ENCODE results near the gene SSBP3.
"Not testable (repeated sequence)": the region's sequence is repeated elsewhere in the genome, so short reads cannot be mapped to it uniquely, and the experiment has no call there.

SSBP3 gene

DNA sequence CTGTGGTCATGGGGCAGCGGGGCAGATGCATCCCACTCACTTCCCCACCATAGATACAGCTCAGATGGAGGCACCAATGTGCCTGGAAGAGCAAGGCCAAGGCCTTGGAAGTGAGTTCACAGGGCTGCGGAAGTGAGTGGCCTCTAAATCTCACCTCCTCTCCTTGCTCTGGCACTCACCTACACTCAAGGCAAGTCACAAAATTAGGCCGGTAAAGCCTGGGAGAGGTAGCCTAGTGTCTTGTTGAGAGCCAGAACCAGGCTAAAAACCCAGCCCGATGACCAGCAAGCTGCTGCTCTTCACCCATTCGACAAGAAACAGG is 57.5 kb downstream of the SSBP3 start:
- TF ChIP-seq, protein P1, sequence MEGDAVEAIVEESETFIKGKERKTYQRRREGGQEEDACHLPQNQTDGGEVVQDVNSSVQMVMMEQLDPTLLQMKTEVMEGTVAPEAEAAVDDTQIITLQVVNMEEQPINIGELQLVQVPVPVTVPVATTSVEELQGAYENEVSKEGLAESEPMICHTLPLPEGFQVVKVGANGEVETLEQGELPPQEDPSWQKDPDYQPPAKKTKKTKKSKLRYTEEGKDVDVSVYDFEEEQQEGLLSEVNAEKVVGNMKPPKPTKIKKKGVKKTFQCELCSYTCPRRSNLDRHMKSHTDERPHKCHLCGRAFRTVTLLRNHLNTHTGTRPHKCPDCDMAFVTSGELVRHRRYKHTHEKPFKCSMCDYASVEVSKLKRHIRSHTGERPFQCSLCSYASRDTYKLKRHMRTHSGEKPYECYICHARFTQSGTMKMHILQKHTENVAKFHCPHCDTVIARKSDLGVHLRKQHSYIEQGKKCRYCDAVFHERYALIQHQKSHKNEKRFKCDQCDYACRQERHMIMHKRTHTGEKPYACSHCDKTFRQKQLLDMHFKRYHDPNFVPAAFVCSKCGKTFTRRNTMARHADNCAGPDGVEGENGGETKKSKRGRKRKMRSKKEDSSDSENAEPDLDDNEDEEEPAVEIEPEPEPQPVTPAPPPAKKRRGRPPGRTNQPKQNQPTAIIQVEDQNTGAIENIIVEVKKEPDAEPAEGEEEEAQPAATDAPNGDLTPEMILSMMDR (IDR thresholded peaks at IDR 0.05; ENCODE audit: low read depth, low read length): no peak
- H3K4me3 ChIP-seq (ENCODE audit: low read depth, low read length): no peak overlapping the region

DNA sequence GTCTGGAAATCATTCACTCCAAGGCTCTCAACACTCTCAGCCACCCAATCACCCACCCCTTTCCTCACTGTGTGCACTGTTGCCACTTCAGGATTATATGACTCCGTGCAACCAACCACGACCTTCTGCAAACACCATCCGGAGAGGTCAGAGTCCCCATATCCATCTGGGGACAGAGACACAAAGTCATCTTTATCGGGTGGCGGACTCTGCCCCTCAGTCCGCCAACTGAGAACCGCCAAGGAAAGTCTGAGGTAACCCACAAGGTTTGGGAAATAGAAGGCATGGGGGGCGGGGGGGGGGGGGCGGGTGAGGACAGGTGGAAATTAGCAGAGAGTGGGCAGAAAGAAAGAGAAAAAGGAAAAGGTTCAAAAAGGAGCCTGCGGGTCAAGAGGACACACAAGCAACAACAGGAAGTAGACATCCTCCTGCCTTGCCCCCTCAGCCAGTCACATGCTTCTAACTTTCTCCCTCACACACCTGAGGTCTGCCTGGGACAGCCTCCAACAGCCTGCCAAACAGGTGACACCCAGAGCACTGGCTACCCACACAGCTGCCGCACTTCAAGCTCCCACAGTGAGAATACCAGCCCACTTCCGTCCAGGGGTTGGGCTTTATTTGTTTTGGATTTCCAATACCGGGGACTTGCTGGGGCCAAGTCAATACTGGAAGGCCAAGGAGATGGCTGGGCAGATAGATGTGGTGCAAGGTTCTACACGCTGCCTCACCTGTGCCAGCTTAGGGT is 58.1 kb downstream of the SSBP3 start:
- no peak overlapping the region for H3K4me3 ChIP-seq (ENCODE audit: low read depth, low read length)
- TF ChIP-seq, protein P1 (IDR thresholded peaks at IDR 0.05; ENCODE audit: low read depth, low read length): no peak

DNA sequence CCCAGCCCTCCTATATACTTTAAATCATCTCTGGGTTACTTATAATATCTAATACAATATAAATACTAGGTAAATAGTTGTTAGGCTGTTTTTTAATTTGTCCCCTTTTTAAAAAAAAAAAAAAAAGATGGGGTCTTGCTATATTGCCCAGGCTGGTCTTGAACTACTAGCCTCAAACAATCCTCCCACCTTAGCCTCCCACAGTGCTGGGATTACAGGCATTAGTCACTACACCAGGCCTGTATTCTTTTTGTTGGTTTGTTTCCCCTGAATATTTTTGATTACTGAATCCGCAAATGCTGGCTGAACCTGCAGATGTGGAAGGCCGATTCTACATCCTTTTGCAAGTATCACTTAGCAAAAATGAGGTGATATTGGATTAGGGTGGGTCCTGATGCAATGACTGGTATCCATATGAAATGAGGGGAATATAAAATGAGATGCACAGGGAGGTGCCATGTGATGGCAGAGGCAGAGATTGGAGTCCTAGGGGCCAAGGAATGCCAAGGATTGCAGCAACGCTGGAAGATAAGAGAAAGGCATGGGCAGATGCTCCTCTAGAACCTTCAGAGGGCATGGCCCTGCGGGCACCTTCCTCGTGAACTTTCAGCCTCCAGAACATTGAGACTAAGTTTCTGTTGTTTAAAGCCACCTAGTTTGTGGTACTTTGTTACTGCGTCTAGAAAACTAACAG is 58.8 kb downstream of the SSBP3 start:
- H3K4me3 ChIP-seq (ENCODE audit: low read depth, low read length): no peak overlapping the region

GRCh38 chr1:54345548-54345947 is 60.6 kb downstream of the SSBP3 start:
- not testable (repeated sequence) for H3K4me3 ChIP-seq (ENCODE audit: low read depth, low read length)

More for the DNA sequence above, 58.8 kb downstream of the SSBP3 start:
- TF ChIP-seq, protein P1 (IDR thresholded peaks at IDR 0.05; ENCODE audit: low read depth, low read length): no peak

GRCh38 chr1:54345116-54345515 is 61.1 kb downstream of the SSBP3 start:
- H3K4me3 ChIP-seq (ENCODE audit: low read depth, low read length): no peak overlapping the region

GRCh38 chr1:54342742-54343687 is 63.2 kb downstream of the SSBP3 start:
- TF ChIP-seq, protein P1 (IDR thresholded peaks at IDR 0.05; ENCODE audit: low read depth, low read length): no peak
- H3K4me3 ChIP-seq (ENCODE audit: low read depth, low read length): no peak overlapping the region

More at GRCh38 chr1:54345116-54345515, 61.1 kb downstream of the SSBP3 start:
- TF ChIP-seq, protein P1 (IDR thresholded peaks at IDR 0.05; ENCODE audit: low read depth, low read length): no peak

DNA sequence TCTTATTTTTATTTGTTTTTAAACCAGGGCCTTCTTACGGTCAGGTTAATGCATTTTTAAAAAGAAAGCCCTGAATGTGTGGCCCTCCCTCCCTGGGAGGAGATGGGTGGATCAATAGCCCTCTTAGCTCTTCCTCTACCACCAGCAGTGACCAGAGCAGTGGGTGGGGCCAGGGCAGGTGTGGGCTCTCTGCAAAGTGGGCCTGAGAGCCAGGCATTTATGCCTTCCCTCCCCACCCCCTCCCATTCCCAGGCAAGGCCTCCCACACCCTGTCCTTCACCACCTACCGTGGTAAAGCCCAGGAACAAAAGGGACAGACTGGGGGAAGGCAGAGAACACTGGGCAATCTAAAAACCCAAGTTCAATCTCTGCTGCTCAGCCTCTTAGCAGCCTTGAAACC is 63.9 kb downstream of the SSBP3 start:
- no peak overlapping the region for H3K4me3 ChIP-seq (ENCODE audit: low read depth, low read length)
- TF ChIP-seq, protein P1 (IDR thresholded peaks at IDR 0.05; ENCODE audit: low read depth, low read length): no peak
